Embryonic facial prominence (tissue), 1 donor: ENCODE results near the gene LHFPL6.

ENCODE experiments used
- DNase-seq: peaks from one replicate; pipeline ENCODE4 v3.0.0-alpha.2; 2016; ENCODE audit errors: extremely low spot score

Gene LHFPL6

DNA sequence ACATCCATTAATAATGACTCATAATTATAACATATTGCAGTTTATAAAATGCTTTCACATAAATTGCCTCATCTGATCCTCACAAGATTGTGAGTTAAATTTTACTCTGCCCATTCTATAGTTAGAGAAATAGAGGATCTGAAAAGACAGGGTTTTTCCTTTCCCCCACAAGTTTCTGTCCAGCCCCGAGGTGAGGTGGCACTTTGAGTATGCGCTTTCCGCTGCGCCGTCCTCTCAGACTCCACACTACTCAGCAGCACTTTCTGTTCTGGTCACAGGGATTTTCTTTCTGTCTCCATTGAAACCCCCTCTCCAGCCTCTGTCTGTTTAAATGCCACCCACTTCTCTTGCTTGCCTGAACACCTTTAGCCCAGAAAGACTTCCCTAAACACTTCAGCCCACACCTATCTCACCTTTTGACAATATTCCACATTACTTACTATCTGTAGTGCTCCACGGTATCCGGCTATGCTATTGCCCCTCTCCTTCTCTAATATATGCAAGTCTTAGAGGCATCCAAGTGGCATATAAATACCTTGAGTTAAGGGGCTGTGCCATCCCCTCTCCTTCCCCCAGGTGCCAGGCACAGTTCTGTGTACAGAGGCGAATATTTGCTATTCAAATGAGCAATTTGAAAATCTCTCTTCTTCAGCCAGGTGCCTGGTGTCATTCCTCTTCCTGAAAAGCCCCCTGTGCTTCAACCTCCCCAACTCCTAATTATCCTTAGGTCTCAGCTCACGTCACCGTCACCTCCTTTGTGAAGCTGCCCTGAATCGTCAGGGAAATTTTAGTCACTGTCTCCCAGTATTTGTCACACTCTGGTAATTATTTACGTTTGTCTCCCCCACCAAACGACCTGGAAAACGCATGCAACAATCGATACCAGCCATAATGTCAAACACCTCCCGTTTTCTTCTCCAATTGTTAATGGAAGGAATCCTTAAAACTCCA, 296.1 kb downstream of the LHFPL6 start:
- no peak for DNase-seq

GRCh38 chr13:39302820-39303219, 300.2 kb downstream of the LHFPL6 start:
- DNase-seq = no peak

- no peak for DNase-seq
Observed at GRCh38 chr13:39298951-39299350, 304.0 kb downstream of the LHFPL6 start.

- DNase-seq = no peak
Observed at GRCh38 chr13:39297664-39298171, 305.3 kb downstream of the LHFPL6 start.

DNA sequence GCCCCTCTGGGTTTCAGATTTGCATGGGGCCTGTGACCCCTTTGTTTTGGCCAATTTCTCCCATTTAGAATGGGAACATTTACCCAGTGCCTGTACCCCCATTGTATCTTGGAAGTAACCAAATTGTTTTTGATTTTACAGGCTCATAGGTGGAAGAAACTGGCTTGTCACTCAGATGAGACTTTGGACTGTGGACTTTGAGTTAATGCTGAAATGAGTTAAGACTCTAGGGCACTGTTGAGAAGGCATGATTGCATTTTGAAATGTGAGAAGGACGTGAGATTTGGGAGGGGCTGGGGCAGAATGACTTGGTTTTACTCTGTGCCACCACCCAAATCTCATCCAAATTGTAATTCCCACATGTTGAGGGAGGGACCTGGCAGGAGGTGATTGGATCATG, 306.0 kb downstream of the LHFPL6 start:
- no peak for DNase-seq

DNA sequence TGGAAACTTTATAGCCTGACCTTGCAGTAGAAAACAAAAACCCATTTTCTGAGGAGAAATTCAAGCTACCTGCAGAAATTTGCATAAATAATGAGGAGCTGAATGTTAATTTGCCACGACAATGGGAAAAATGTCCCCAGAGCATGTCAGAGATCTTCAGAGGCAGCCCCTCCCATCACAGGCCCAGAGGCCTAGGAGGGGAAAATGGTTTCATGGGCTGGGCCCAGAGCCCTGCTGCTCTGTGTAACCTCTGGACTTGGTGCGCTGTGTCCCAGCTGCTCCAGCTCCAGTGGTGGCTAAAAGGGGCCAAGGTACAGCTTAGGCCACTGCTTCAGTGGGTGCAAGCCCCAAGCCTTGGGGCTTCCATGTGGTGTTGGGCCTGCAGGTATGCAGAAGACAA, 306.8 kb downstream of the LHFPL6 start:
- DNase-seq = no peak
